GM19238 (cell line): ENCODE measurements around the gene ICAM4.

Experiments used
- DNase-seq: peaks from one replicate; pipeline ENCODE4 v3.0.0; 2011; ENCODE audit warnings: low spot score; ENCODE audit not compliant: insufficient read length

Gene ICAM4

GRCh38 chr19:10290876-10291553 lies 4.3 kb downstream of the ICAM4 start:
- DNase-seq = no peak

- DNase-seq = no peak
Measured at GRCh38 chr19:10291554-10292205, 4.9 kb downstream of the ICAM4 start.

DNA sequence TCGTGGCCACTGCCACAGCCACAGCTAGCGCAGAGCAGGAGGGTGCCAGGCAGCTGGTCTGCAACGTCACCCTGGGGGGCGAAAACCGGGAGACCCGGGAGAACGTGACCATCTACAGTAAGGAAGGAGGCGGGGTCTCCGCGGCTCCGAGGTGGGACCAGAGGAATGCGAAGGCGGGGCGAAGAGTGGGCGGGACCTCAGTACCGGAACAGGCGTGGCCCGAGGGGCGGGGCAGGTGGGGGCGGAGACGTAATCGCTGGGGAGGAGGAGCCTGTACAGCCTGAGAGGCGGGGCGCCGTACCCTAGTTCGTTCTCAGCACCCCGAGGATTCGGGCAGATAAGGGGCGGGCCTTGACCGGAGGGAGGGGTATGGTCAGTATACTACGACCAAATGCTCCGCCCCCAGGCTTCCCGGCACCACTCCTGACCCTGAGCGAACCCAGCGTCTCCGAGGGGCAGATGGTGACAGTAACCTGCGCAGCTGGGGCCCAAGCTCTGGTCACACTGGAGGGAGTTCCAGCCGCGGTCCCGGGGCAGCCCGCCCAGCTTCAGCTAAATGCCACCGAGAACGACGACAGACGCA lies 5.5 kb downstream of the ICAM4 start:
- DNase-seq = peak; percentile 69

DNA sequence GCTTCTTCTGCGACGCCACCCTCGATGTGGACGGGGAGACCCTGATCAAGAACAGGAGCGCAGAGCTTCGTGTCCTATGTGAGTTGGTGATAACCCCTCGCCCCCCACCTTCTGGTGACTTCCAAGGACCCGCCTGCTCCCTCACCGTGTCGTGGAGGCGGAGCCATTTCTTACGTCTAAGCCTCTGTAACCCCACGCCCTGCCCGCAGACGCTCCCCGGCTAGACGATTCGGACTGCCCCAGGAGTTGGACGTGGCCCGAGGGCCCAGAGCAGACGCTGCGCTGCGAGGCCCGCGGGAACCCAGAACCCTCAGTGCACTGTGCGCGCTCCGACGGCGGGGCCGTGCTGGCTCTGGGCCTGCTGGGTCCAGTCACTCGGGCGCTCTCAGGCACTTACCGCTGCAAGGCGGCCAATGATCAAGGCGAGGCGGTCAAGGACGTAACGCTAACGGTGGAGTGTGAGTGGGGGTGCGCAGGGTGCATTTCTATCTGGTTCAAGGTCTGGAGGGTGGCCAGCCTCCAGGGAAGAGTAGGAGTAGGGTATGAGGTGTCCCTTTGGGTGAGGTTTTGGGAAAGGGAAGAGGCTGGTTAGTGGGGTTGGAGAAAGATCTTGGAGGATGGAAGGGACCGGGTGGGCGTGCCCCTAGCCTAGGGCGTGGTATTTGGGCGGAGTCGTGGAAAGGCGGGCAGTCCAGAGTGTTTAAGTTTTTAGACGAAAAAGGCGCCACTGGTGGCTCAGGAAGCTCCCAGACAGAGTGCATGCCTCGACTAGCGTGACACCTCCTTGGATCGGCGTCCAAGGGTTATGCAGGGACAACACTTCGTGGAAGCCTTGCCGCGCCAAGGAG lies 6.3 kb downstream of the ICAM4 start:
- no peak for DNase-seq

GRCh38 chr19:10293637-10294367 lies 7.0 kb downstream of the ICAM4 start:
- DNase-seq = no peak

- no peak for DNase-seq
Measured at GRCh38 chr19:10294368-10294697, 7.6 kb downstream of the ICAM4 start.

DNA sequence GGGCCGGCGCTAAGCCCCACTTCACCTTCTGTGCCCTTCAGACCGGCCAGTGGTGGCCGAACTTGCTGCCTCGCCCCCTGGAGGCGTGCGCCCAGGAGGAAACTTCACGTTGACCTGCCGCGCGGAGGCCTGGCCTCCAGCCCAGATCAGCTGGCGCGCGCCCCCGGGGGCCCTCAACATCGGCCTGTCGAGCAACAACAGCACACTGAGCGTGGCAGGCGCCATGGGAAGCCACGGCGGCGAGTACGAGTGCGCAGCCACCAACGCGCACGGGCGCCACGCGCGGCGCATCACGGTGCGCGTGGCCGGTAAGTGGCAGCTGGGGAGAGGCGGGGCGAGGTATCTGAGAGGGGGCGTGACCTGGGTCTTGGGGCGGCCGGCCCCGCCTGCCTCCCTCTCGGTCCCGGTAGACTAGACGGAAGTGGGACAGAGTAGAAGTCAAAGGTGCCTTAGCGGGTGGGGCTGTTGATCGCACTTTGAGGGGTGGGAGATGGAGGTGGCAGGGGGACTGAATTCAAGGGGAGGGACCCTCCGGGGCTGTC lies 8.6 kb downstream of the ICAM4 start:
- peak; percentile 80 for DNase-seq

- DNase-seq = no peak
Measured at GRCh38 chr19:10295847-10296591, 9.3 kb downstream of the ICAM4 start.

GRCh38 chr19:10299545-10300458 lies 13.0 kb downstream of the ICAM4 start:
- DNase-seq = no peak

- no peak for DNase-seq
Measured at GRCh38 chr19:10305139-10305806, 18.5 kb downstream of the ICAM4 start.

DNA sequence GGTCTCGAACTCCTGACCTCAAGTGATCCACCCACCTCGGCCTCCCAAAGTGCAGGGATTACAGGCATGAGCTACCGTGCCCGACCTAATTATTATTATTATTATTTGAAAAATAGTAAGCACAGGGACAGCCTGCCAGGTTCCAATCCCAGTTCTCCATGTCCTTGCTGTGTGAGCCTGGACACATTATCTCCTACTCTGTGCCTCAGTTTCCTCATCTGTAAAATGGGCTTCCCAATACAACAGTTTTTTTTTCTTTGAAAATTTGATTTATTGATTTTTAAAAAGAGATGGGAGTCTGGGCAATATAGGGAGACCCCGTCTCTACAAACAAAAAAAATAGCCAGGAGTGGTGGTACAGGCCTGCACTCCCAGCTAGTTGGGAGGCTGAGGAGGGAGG lies 19.6 kb downstream of the ICAM4 start:
- DNase-seq = no peak

DNA sequence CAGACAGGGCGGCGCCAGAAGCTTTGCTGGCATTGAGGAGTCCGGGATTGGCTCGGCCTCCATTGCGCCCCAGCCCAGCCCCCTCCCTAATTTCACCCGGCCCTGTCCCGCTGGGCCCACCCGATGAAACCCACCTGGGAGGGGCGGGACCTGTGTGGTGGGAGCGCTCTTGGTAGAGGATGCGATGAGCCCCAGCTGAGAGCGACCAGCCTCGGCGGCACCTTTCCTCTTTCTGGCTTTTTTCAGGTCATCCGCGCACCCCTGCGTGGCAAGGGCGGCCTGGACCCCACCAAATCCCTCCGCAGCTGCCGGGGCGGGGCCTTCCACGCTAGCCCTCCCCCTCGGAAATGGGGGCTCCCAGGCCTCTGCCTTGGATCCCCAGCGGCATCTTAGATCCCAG lies 22.7 kb downstream of the ICAM4 start, which contains the start of gene ZGLP1:
Gene ZGLP1, minus strand, starts transcription at position 393 of the 400 bp plus-strand sequence.
- no peak for DNase-seq

DNA sequence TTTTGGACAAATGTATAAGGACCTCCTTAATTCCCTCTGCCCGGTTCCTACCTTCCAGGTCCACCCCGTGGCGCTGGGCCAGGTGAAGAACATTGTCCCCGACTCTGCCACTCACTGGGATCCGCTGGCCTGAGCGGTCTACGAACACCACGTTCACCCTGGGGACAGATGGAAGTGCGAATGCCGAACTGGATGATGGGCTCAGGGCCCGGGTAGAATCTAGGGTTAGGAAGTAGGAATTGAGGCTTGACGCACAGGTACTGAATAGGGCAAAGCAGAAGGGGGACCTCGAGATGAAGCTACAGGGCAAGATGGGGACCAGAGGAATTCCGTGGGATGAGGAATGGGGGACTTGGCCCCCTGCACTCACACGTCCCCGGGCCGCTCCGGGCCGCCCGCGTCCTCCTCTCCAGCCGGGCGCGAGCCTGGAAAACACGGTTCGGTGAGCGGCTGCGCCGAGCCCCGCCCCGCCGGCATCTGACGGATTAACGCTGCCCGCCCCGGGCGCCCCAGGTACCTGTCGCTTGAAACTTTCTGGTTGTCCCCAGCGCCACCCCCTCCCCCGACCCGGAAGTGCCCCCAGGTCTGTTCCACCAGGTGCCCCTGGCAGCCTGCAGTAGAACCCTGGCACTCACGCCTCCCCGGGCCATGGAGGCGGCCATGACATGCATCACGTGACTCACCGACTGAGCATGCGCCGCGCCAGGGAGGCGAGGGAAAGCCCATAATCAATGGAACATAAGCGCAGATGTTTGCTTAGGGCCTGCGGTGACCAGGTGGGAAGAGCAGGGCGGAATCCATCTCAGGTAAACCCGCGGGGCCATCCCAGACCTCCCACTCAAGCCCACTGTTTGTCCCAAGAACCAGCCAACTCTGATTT lies 28.8 kb downstream of the ICAM4 start, which contains the start of gene FDX2:
Gene FDX2, minus strand, starts transcription at position 681 of the 880 bp plus-strand sequence. Its CDS starts 19 bp downstream, at position 662.
- DNase-seq = peak; percentile 95

GRCh38 chr19:10316229-10317044 lies 29.7 kb downstream of the ICAM4 start:
- DNase-seq = no peak

GRCh38 chr19:10317045-10317856 lies 30.5 kb downstream of the ICAM4 start:
- no peak for DNase-seq
